Effector memory CD4-positive, alpha-beta T cell (primary cell): ENCODE results near the gene SYCP3.
"Not testable (repeated sequence)": the region's sequence is repeated elsewhere in the genome, so short reads cannot be mapped to it uniquely, and the experiment has no call there.

Experiments
- DNase-seq, 3 donors: peaks; one replicate each; pipeline ENCODE4 v3.0.0-alpha.2; 2020
- H3K27ac ChIP-seq: 2 replicates; pipeline ENCODE4 v1.7.0; 2013; ENCODE audit warnings: mild to moderate bottlenecking, low read length, moderate library complexity; ENCODE audit not compliant: insufficient read depth, poor library complexity, severe bottlenecking
- H3K27me3 ChIP-seq: replicated peaks from 2 replicates; pipeline ENCODE4 v1.7.0; 2013; ENCODE audit warnings: mild to moderate bottlenecking, low read length; ENCODE audit not compliant: insufficient read depth, control insufficient read depth, poor library complexity, severe bottlenecking
- H3K36me3 ChIP-seq: 2 replicates; pipeline ENCODE4 v1.7.0; 2013; ENCODE audit warnings: mild to moderate bottlenecking, low read length, moderate library complexity; ENCODE audit not compliant: control insufficient read depth, insufficient read depth
- H3K4me1 ChIP-seq: 2 replicates; pipeline ENCODE4 v1.7.0; 2013; ENCODE audit warnings: low read length, mild to moderate bottlenecking; ENCODE audit not compliant: control insufficient read depth, insufficient read depth, poor library complexity, severe bottlenecking
- H3K4me3 ChIP-seq: 2 replicates; pipeline ENCODE4 v1.7.0; 2013; ENCODE audit warnings: low read length, low read depth, mild to moderate bottlenecking; ENCODE audit not compliant: insufficient read depth, poor library complexity, severe bottlenecking
- H3K9me3 ChIP-seq: 2 replicates; pipeline ENCODE4 v1.7.0; 2013; ENCODE audit warnings: mild to moderate bottlenecking, low read length, moderate library complexity; ENCODE audit not compliant: control insufficient read depth

Gene SYCP3

GRCh38 chr12:101691503-101692096 lies 47.7 kb downstream of the SYCP3 start:
- H3K9me3 ChIP-seq = no peaks in the 10 kb centered on the region
- no peak overlapping the region for H3K4me3 ChIP-seq
- H3K27me3 ChIP-seq = no peaks in the 10 kb centered on the region
- H3K36me3 ChIP-seq = no peaks in the 10 kb centered on the region
- no peak overlapping the region for H3K27ac ChIP-seq
- no peak for DNase-seq
- H3K4me1 ChIP-seq = no peaks in the 10 kb centered on the region

- H3K27ac ChIP-seq = no peak overlapping the region
- no peaks in the 10 kb centered on the region for H3K9me3 ChIP-seq
- no peaks in the 10 kb centered on the region for H3K4me1 ChIP-seq
- DNase-seq = no peak
- no peak overlapping the region for H3K4me3 ChIP-seq
- H3K27me3 ChIP-seq = no peaks in the 10 kb centered on the region
- no peaks in the 10 kb centered on the region for H3K36me3 ChIP-seq
These were observed 48.6 kb downstream of the SYCP3 start for GRCh38 chr12:101690544-101691098.

GRCh38 chr12:101686176-101686575 lies 53.1 kb downstream of the SYCP3 start:
- no peaks in the 10 kb centered on the region for H3K4me1 ChIP-seq
- no peaks in the 10 kb centered on the region for H3K36me3 ChIP-seq
- no peaks in the 10 kb centered on the region for H3K9me3 ChIP-seq
- H3K27ac ChIP-seq = no peak overlapping the region
- no peak overlapping the region for H3K4me3 ChIP-seq
- no peaks in the 10 kb centered on the region for H3K27me3 ChIP-seq
- no peak for DNase-seq

GRCh38 chr12:101685092-101685491 lies 54.2 kb downstream of the SYCP3 start:
- no peaks in the 10 kb centered on the region for H3K36me3 ChIP-seq
- DNase-seq = no peak
- H3K4me1 ChIP-seq = no peaks in the 10 kb centered on the region
- no peaks in the 10 kb centered on the region for H3K9me3 ChIP-seq
- no peak overlapping the region for H3K27ac ChIP-seq
- H3K4me3 ChIP-seq = no peak overlapping the region
- no peaks in the 10 kb centered on the region for H3K27me3 ChIP-seq

GRCh38 chr12:101681627-101682026 lies 57.6 kb downstream of the SYCP3 start:
- H3K4me3 ChIP-seq, H3K27me3 ChIP-seq, H3K9me3 ChIP-seq, DNase-seq, H3K36me3 ChIP-seq, H3K4me1 ChIP-seq, H3K27ac ChIP-seq: not testable (repeated sequence)

- no peaks in the 10 kb centered on the region for H3K36me3 ChIP-seq
- DNase-seq = no peak
- no peaks in the 10 kb centered on the region for H3K4me1 ChIP-seq
- H3K27me3 ChIP-seq = no peaks in the 10 kb centered on the region
- no peak overlapping the region for H3K4me3 ChIP-seq
- no peaks in the 10 kb centered on the region for H3K9me3 ChIP-seq
- H3K27ac ChIP-seq = no peak overlapping the region
These were observed 58.6 kb downstream of the SYCP3 start for GRCh38 chr12:101680647-101681046.

- Histone ChIP-seq H3K27ac (no peak overlapping the region), H3K4me1 (no peaks in the 10 kb centered on the region), H3K27me3 (no peaks in the 10 kb centered on the region), H3K36me3 (no peaks in the 10 kb centered on the region), H3K9me3 (no peaks in the 10 kb centered on the region), H3K4me3 (no peak overlapping the region)
- no peak for DNase-seq
These were observed 59.0 kb downstream of the SYCP3 start for GRCh38 chr12:101680240-101680639.
